ENCODE data around the gene WIPF3.

DNA sequence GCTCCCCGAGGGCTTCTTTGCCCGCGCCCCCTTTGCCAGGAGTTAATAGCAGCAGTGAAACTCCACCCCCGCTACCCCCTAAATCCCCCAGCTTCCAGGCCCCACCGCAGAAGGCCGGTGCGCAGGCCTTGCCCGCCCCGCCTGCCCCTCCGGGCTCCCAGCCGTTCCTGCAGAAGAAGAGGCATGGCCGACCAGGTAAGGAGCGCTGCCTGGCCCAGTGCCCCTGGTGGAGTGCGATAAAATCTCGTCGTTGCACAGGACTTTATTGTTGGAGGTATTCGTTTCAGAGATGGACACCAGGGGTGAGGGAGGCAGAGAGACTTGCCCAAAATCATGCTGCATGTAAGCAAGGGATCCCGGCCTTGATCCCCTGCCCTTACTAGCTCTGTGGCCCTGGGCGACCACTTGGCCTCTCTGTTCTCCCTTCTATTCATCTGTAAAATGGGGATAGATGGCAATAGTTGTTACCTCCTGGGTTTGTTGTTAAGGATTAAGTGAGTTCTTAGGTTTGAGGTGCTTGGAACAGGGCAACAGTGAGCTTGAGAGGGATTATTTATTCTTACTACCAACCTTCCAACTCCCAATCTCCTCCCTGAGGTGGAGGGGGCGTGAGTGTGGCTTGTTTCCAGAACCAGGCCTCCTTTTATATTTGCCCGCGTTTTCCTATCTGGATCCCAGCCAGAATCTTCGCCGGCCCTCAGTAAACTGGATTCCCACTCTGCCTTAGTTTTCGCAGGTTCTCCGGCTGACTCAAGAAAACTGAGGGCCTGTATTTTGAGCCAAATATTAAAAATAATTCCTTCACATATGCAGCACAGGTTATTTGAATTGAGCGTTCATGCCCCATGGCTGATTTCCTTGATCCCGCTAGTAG is 78.3 kb downstream of the WIPF3 start:
- TF ChIP-seq TAF1 (IDR thresholded peaks at IDR 0.05; ENCODE audit: low read depth, low read length) = no peak
- no peak for TF ChIP-seq POLR2AphosphoS5 (IDR thresholded peaks at IDR 0.05; ENCODE audit: low read depth, low read length)
- TF ChIP-seq POLR2A (IDR thresholded peaks at IDR 0.05; ENCODE audit: low read depth, low read length) = no peak

Data from GM12891 (cell line).